Umbilical cord (tissue), 2 donors: ENCODE data around the gene TASL. TPM values are rescaled to one million over a fixed set of nuclear protein-coding genes. Genes with fewer than 3 reads are reported as not detected.
"Not testable (repeated sequence)": the region's sequence is repeated elsewhere in the genome, so short reads cannot be mapped to it uniquely, and the experiment has no call there.

Experiments used
- DNase-seq: peaks from one replicate; pipeline ENCODE4 v3.0.0-alpha.2; 2015; ENCODE audit warnings: low spot score
- total RNA-seq: library from RNA; depleted of rRNA; stranded (reverse); fragments of >200 nt; gene quantifications from one replicate; pipeline ENCODE4 v1.2.3, GENCODE V29; 2014; ENCODE audit warnings: low replicate concordance; ENCODE audit not compliant: insufficient read depth

TASL gene
- 1.9 TPM for total RNA-seq

GRCh38 chrX:30577362-30577991, at the start of gene TASL:
TSS of gene TASL (minus strand) at chrX:30577766. CDS start at chrX:30560355, 17,411 bp downstream.
- DNase-seq: no peak

GRCh38 chrX:30626402-30626801, 48.8 kb upstream of the TASL start:
- DNase-seq: no peak

- DNase-seq: no peak
Measured at GRCh38 chrX:30622361-30622760, 44.8 kb upstream of the TASL start.

GRCh38 chrX:30620980-30621618, 43.5 kb upstream of the TASL start:
- DNase-seq: peak; percentile 72

- DNase-seq: no peak
Measured at GRCh38 chrX:30620125-30620524, 42.6 kb upstream of the TASL start.

GRCh38 chrX:30618160-30618765, 40.7 kb upstream of the TASL start:
- no peak for DNase-seq

- DNase-seq: no peak
Measured at GRCh38 chrX:30615229-30615628, 37.7 kb upstream of the TASL start.

- DNase-seq: no peak
Measured at GRCh38 chrX:30613721-30614120, 36.2 kb upstream of the TASL start.

- DNase-seq: no peak
Measured at GRCh38 chrX:30612250-30612655, 34.7 kb upstream of the TASL start.

- DNase-seq: no peak
Measured at GRCh38 chrX:30610026-30610425, 32.5 kb upstream of the TASL start.

GRCh38 chrX:30607155-30607554, 29.6 kb upstream of the TASL start:
- no peak for DNase-seq

- DNase-seq: not testable (repeated sequence)
Measured at GRCh38 chrX:30600269-30601176, 23.0 kb upstream of the TASL start.

- DNase-seq: no peak
Measured at GRCh38 chrX:30597216-30598012, 19.8 kb upstream of the TASL start.

GRCh38 chrX:30593440-30594200, 16.1 kb upstream of the TASL start:
- no peak for DNase-seq

GRCh38 chrX:30592831-30593230, 15.3 kb upstream of the TASL start:
- DNase-seq: no peak

- no peak for DNase-seq
Measured at GRCh38 chrX:30590368-30590767, 12.8 kb upstream of the TASL start.

- peak; percentile 2 for DNase-seq
Measured at GRCh38 chrX:30589146-30589888, 11.8 kb upstream of the TASL start.

GRCh38 chrX:30586516-30586915, 8.9 kb upstream of the TASL start:
- DNase-seq: no peak

GRCh38 chrX:30582664-30583063, 5.1 kb upstream of the TASL start:
- no peak for DNase-seq

GRCh38 chrX:30580641-30581040, 3.1 kb upstream of the TASL start:
- no peak for DNase-seq
